Gastrocnemius medialis (tissue), 4 donors: ENCODE data around the gene ATRIP. TPM values are rescaled to one million over a fixed set of nuclear protein-coding genes. Genes with fewer than 3 reads are reported as not detected.
"Not testable (repeated sequence)": the region's sequence is repeated elsewhere in the genome, so short reads cannot be mapped to it uniquely, and the experiment has no call there.

Experiments used
- ATAC-seq, 2 donors: fragments of 150-250 bp; one replicate each; pipeline ENCODE4 v1.9.1; 2016
- DNase-seq, 2 donors: peaks; one replicate each; pipeline ENCODE4 v3.0.0-alpha.2; 2019
- H3K27ac ChIP-seq, 4 donors: fragments of 200-600 bp; sonication (generic); 1 replicate in 1 of 4; 2 replicates in 3 of 4; pipeline ENCODE4 v1.5.1; 2016 to 2018; ENCODE audit warnings: mild to moderate bottlenecking in 2 of 4, moderate library complexity in 1 of 4
- H3K27me3 ChIP-seq, 3 donors: fragments of 200-600 bp; sonication (generic) in 2 of 3; 1 replicate in 1 of 3; 2 replicates in 2 of 3; pipeline versions ENCODE4 v1.5.1 to v1.6.0; 2016 to 2019; ENCODE audit warnings: mild to moderate bottlenecking in 1 of 3, moderate library complexity in 1 of 3
- H3K36me3 ChIP-seq, 2 donors: fragments of 200-600 bp; sonication (generic) in 1 of 2; one replicate each; pipeline ENCODE4 v1.5.1; 2017 to 2018
- H3K4me1 ChIP-seq, 2 donors: fragments of 200-600 bp; sonication (generic) in 1 of 2; one replicate each; pipeline ENCODE4 v1.5.1; 2016 to 2017; ENCODE audit warnings: mild to moderate bottlenecking in 2 of 2
- H3K4me3 ChIP-seq, 4 donors: fragments of 200-600 bp; sonication (generic) in 3 of 4; 1 replicate in 1 of 4; 2 replicates in 3 of 4; pipeline ENCODE4 v1.5.1; 2016 to 2019; ENCODE audit warnings: mild to moderate bottlenecking in 2 of 4
- H3K9me3 ChIP-seq, 3 donors: fragments of 200-600 bp; sonication (generic) in 2 of 3; 1 replicate in 1 of 3; 2 replicates in 2 of 3; pipeline ENCODE4 v1.5.1; 2016 to 2019
- CTCF ChIP-seq, 5 experiments: fragments of 450-650 bp in 3 of 5; fragments of 200-600 bp in 2 of 5; sonication (generic) in 2 of 5; IDR thresholded peaks in 4 of 5; conservative IDR thresholded peaks in 1 of 5; 1 replicate in 4 of 5; 2 replicates in 1 of 5; pipeline ENCODE4 v1.5.1; 2016 to 2019; ENCODE audit warnings: antibody characterized with exemption in 5 of 5, mild to moderate bottlenecking in 3 of 5, moderate library complexity in 3 of 5
- POLR2A ChIP-seq, 2 donors: fragments of 450-650 bp; IDR thresholded peaks; one replicate each; pipeline ENCODE4 v1.6.1; 2017; ENCODE audit warnings: antibody characterized with exemption in 2 of 2, mild to moderate bottlenecking in 2 of 2, moderate library complexity in 2 of 2
- in situ Hi-C, 4 donors: fragments of 200-750 bp; cut with MboI; loops; one replicate each; pipeline versions ENCODE4 v1.15.0 to v1.8.0; 2017; ENCODE audit warnings: low sequenced_read_pairs in 4 of 4
- intact Hi-C: fragments of 100-400 bp; cut with DNase I; formaldehyde crosslinking; loops from one replicate; pipeline ENCODE4 v1.15.1; 2023; ENCODE audit warnings: low total_unique reads
- total RNA-seq, 4 donors: library from RNA; depleted of rRNA; stranded (reverse); fragments of >200 nt; gene quantifications; one replicate each; pipeline versions ENCODE4 v1.1.0 to v1.2.3, GENCODE V29; 2016

ATRIP gene
- total RNA-seq, 4 donors from 2014 or later: 4.8 to 7.2 (median 7.0) TPM

GRCh38 chr3:48399387-48400172 is 47.0 kb upstream of the ATRIP start:
- DNase-seq (no peak), ATAC-seq (no peak)
- intact Hi-C loops: loop anchor here (5.0 kb wide), 1 partner anchor 148 kb away; no protein-coding TSS in a partner anchor
- H3K9me3 ChIP-seq: no peaks in the 10 kb centered on the region
- H3K27me3 ChIP-seq: no peaks in the 10 kb centered on the region
- no peak for TF ChIP-seq CTCF (IDR thresholded peaks at IDR 0.05 in 4 of 5, conservative IDR thresholded peaks at IDR 0.05 in 1 of 5)
- no peak overlapping the region for H3K4me3 ChIP-seq
- peaks cover 0 to 5% of the 10 kb centered on the region in 2 donors for H3K4me1 ChIP-seq
- H3K27ac ChIP-seq: no peak overlapping the region
- H3K36me3 ChIP-seq: no peaks in the 10 kb centered on the region
- in situ Hi-C loops: loop anchor here in 3 of 4 donors (5.0 kb wide), 1 partner anchor 38 kb away; no protein-coding TSS in a partner anchor

- H3K27me3 ChIP-seq: no peaks in the 10 kb centered on the region
- H3K4me1 ChIP-seq: peaks cover 0 to 5% of the 10 kb centered on the region in 2 donors
- H3K36me3 ChIP-seq: no peaks in the 10 kb centered on the region
- H3K4me3 ChIP-seq: no peak overlapping the region
- TF ChIP-seq CTCF (IDR thresholded peaks at IDR 0.05 in 4 of 5, conservative IDR thresholded peaks at IDR 0.05 in 1 of 5) (peak; percentile 79 to 90 (median 84)), POLR2A (IDR thresholded peaks at IDR 0.05) (no peak)
- H3K9me3 ChIP-seq: no peaks in the 10 kb centered on the region
- in situ Hi-C loops: loop anchor here in 2 of 4 donors (5.0 kb wide), 1 partner anchor 36 kb away; no protein-coding TSS in a partner anchor
- intact Hi-C loops: loop anchor here (1.0 to 5.0 kb wide), 2 partner anchors 35 to 146 kb away; no protein-coding TSS in a partner anchor
- DNase-seq (peak in 1 of 2 donors; percentile 47), ATAC-seq (peak; percentile 48 to 69)
- no peak overlapping the region for H3K27ac ChIP-seq
Measured at GRCh38 chr3:48400824-48401433, 45.6 kb upstream of the ATRIP start.

GRCh38 chr3:48401434-48401901 is 45.1 kb upstream of the ATRIP start:
- H3K36me3 ChIP-seq, H3K4me3 ChIP-seq, H3K9me3 ChIP-seq, H3K4me1 ChIP-seq, ATAC-seq, H3K27me3 ChIP-seq: not testable (repeated sequence)
- in situ Hi-C loops (loop anchor here in 2 of 4 donors (5.0 kb wide), 1 partner anchor 36 kb away; no protein-coding TSS in a partner anchor), intact Hi-C loops (loop anchor here (1.0 to 5.0 kb wide), 2 partner anchors 35 to 146 kb away; no protein-coding TSS in a partner anchor)
- H3K27ac ChIP-seq: peak overlapping the region; percentile 1 to 44 (median 29)
- DNase-seq: peak in 1 of 2 donors; percentile 7

- DNase-seq (peak; percentile 66 to 80), ATAC-seq (peak; percentile 77 to 79)
- in situ Hi-C loops: loop anchor here in 2 of 4 donors (5.0 kb wide), 1 partner anchor 35 kb away; no protein-coding TSS in a partner anchor
Measured at GRCh38 chr3:48402281-48402732, 44.2 kb upstream of the ATRIP start.

More at GRCh38 chr3:48402281-48402732, 44.2 kb upstream of the ATRIP start:
- intact Hi-C loops: loop anchor here (5.0 kb wide), 1 partner anchor 145 kb away; no protein-coding TSS in a partner anchor
- no peaks in the 10 kb centered on the region for H3K36me3 ChIP-seq
- no peak for TF ChIP-seq CTCF (IDR thresholded peaks at IDR 0.05 in 4 of 5, conservative IDR thresholded peaks at IDR 0.05 in 1 of 5)
- peaks cover 0 to 5% of the 10 kb centered on the region in 2 donors for H3K4me1 ChIP-seq
- H3K27me3 ChIP-seq: no peaks in the 10 kb centered on the region
- H3K4me3 ChIP-seq: no peak overlapping the region
- peak overlapping the region; percentile 1 to 64 (median 44) for H3K27ac ChIP-seq
- H3K9me3 ChIP-seq: no peaks in the 10 kb centered on the region
